Measurements from ENCODE around the gene ATAD5.

Gene ATAD5

GRCh38 chr17:30796016-30796415 lies 35.8 kb upstream of the ATAD5 start:
- peaks cover 70% of the 10 kb centered on the region for H3K36me3 ChIP-seq (ENCODE audit: control insufficient read depth, low read length)
- H3K79me2 ChIP-seq (ENCODE audit: control insufficient read depth, low read length) = no peaks in the 10 kb centered on the region; the same call in 1 of the 2 replicates
- no peaks in the 10 kb centered on the region for H3K9me2 ChIP-seq (replicated peaks; ENCODE audit: control insufficient read depth, low read length)
- H3K27me3 ChIP-seq (ENCODE audit: control insufficient read depth, low read length) = no peaks in the 10 kb centered on the region
- TF ChIP-seq CTCF (IDR thresholded peaks at IDR 0.05; ENCODE audit: low read depth, low read length, poor library complexity, severe bottlenecking) = no peak
- TF ChIP-seq EZH2phosphoT487 (IDR thresholded peaks at IDR 0.05; ENCODE audit: borderline replicate concordance, low read length) = no peak
- no peak overlapping the region for H3K4me2 ChIP-seq (ENCODE audit: low read length)
- H4K20me1 ChIP-seq (ENCODE audit: control insufficient read depth, insufficient read depth, low read depth, low read length) = no peaks in the 10 kb centered on the region
- H3F3A ChIP-seq (ENCODE audit: control insufficient read depth, insufficient read depth) = peaks cover 39% of the 10 kb centered on the region
- H3K4me1 ChIP-seq (ENCODE audit: control insufficient read depth, low read length) = no peaks in the 10 kb centered on the region
- no peak overlapping the region for H3K27ac ChIP-seq (ENCODE audit: low read depth, low read length)
- H3K4me3 ChIP-seq (ENCODE audit: low read length) = no peak overlapping the region
- no peaks in the 10 kb centered on the region for H3K9me3 ChIP-seq (ENCODE audit: control insufficient read depth, insufficient read depth, low read length)

- no peak overlapping the region for H3K27ac ChIP-seq (ENCODE audit: low read depth, low read length)
- H3K27me3 ChIP-seq (ENCODE audit: control insufficient read depth, low read length) = no peaks in the 10 kb centered on the region
- peaks cover 31% of the 10 kb centered on the region for H3K79me2 ChIP-seq (ENCODE audit: control insufficient read depth, low read length)
- TF ChIP-seq CTCF (IDR thresholded peaks at IDR 0.05; ENCODE audit: low read depth, low read length, poor library complexity, severe bottlenecking) (no peak), EZH2phosphoT487 (IDR thresholded peaks at IDR 0.05; ENCODE audit: borderline replicate concordance, low read length) (no peak)
- peaks cover 67% of the 10 kb centered on the region for H3K36me3 ChIP-seq (ENCODE audit: control insufficient read depth, low read length)
- H3F3A ChIP-seq (ENCODE audit: control insufficient read depth, insufficient read depth) = peaks cover 12% of the 10 kb centered on the region
- H3K9me3 ChIP-seq (ENCODE audit: control insufficient read depth, insufficient read depth, low read length) = no peaks in the 10 kb centered on the region
- no peak overlapping the region for H3K4me2 ChIP-seq (ENCODE audit: low read length)
- H4K20me1 ChIP-seq (ENCODE audit: control insufficient read depth, insufficient read depth, low read depth, low read length) = no peaks in the 10 kb centered on the region
- no peaks in the 10 kb centered on the region for H3K9me2 ChIP-seq (replicated peaks; ENCODE audit: control insufficient read depth, low read length)
- no peak overlapping the region for H3K4me3 ChIP-seq (ENCODE audit: low read length)
- H3K4me1 ChIP-seq (ENCODE audit: control insufficient read depth, low read length) = peaks cover 10% of the 10 kb centered on the region
These were observed 30.1 kb upstream of the ATAD5 start for GRCh38 chr17:30801671-30802070.

- Histone ChIP-seq H3K36me3 (ENCODE audit: control insufficient read depth, low read length) (peaks cover 56% of the 10 kb centered on the region), H3K9me3 (ENCODE audit: control insufficient read depth, insufficient read depth, low read length) (no peaks in the 10 kb centered on the region), H3K79me2 (ENCODE audit: control insufficient read depth, low read length) (peaks cover 63% of the 10 kb centered on the region), H3F3A (ENCODE audit: control insufficient read depth, insufficient read depth) (peaks cover 36% of the 10 kb centered on the region), H3K27me3 (ENCODE audit: control insufficient read depth, low read length) (no peaks in the 10 kb centered on the region), H3K9me2 (replicated peaks; ENCODE audit: control insufficient read depth, low read length) (no peaks in the 10 kb centered on the region), H4K20me1 (ENCODE audit: control insufficient read depth, insufficient read depth, low read depth, low read length) (no peaks in the 10 kb centered on the region), H3K4me1 (ENCODE audit: control insufficient read depth, low read length) (peaks cover 53% of the 10 kb centered on the region), H3K27ac (ENCODE audit: low read depth, low read length) (peak overlapping the region; percentile 35), H3K4me2 (ENCODE audit: low read length) (peak overlapping the region; percentile 68), H3K4me3 (ENCODE audit: low read length) (no peak overlapping the region)
- TF ChIP-seq EZH2phosphoT487 (IDR thresholded peaks at IDR 0.05; ENCODE audit: borderline replicate concordance, low read length) (no peak), CTCF (IDR thresholded peaks at IDR 0.05; ENCODE audit: low read depth, low read length, poor library complexity, severe bottlenecking) (peak; percentile 49)
These were observed 25.8 kb upstream of the ATAD5 start for GRCh38 chr17:30805944-30806456.

Data from DOHH2 (cell line).